Measurements from ENCODE around the gene AMOT. TPM values are rescaled to one million over a fixed set of nuclear protein-coding genes. Genes with fewer than 3 reads are reported as not detected.

The AMOT gene
- total and polyA plus RNA-seq, 2 experiments from 2014 or later = 52.1 to 93.3 TPM

GRCh38 chrX:112760697-112761096 lies 79.9 kb downstream of the AMOT start:
- Histone ChIP-seq H3K36me3 (replicated peaks; ENCODE audit: insufficient read depth, low read depth) (no peaks in the 10 kb centered on the region), H3K4me2 (no peak overlapping the region), H3K9me3 (ENCODE audit: low read depth) (no peaks in the 10 kb centered on the region), H3K9me2 (replicated peaks; ENCODE audit: insufficient read depth) (no peaks in the 10 kb centered on the region), H3K27ac (no peak overlapping the region), H2AFZ (no peak overlapping the region), H3K27me3 (no peaks in the 10 kb centered on the region), H3K4me1 (ENCODE audit: insufficient read depth) (no peaks in the 10 kb centered on the region), H3K4me3 (no peak overlapping the region), H4K20me1 (ENCODE audit: insufficient read depth, poor library complexity, severe bottlenecking) (no peaks in the 10 kb centered on the region), H3K79me2 (no peaks in the 10 kb centered on the region)
- TF ChIP-seq EZH2 (IDR thresholded peaks at IDR 0.05; ENCODE audit: borderline replicate concordance) (no peak), CTCF (IDR thresholded peaks at IDR 0.05; ENCODE audit: poor library complexity) (peak; percentile 41), EZH2phosphoT487 (IDR thresholded peaks at IDR 0.05; ENCODE audit: low read depth, severe bottlenecking, unreplicated experiment) (no peak)
- WGBS (ENCODE audit: low lambda C conversion rate, missing lambda C conversion rate) = 53% methylated on average over 2 of the region's 2 CpGs
- no peak for DNase-seq (ENCODE audit: low spot score)

- H3K79me2 ChIP-seq = no peaks in the 10 kb centered on the region
- H2AFZ ChIP-seq = no peak overlapping the region
- no peaks in the 10 kb centered on the region for H3K9me2 ChIP-seq (replicated peaks; ENCODE audit: insufficient read depth)
- no peak overlapping the region for H3K4me2 ChIP-seq
- no peak for TF ChIP-seq CTCF (IDR thresholded peaks at IDR 0.05; ENCODE audit: poor library complexity)
- TF ChIP-seq EZH2phosphoT487 (IDR thresholded peaks at IDR 0.05; ENCODE audit: low read depth, severe bottlenecking, unreplicated experiment) = no peak
- no peaks in the 10 kb centered on the region for H3K9me3 ChIP-seq (ENCODE audit: low read depth)
- WGBS (ENCODE audit: low lambda C conversion rate, missing lambda C conversion rate) = 65% methylated on average over 2 of the region's 2 CpGs
- H4K20me1 ChIP-seq (ENCODE audit: insufficient read depth, poor library complexity, severe bottlenecking) = no peaks in the 10 kb centered on the region
- no peaks in the 10 kb centered on the region for H3K4me1 ChIP-seq (ENCODE audit: insufficient read depth)
- no peaks in the 10 kb centered on the region for H3K27me3 ChIP-seq
- H3K4me3 ChIP-seq = no peak overlapping the region
- DNase-seq (ENCODE audit: low spot score) = no peak
- no peak overlapping the region for H3K27ac ChIP-seq
- H3K36me3 ChIP-seq (replicated peaks; ENCODE audit: insufficient read depth, low read depth) = no peaks in the 10 kb centered on the region
Measured at GRCh38 chrX:112759966-112760365, 80.7 kb downstream of the AMOT start.

- Histone ChIP-seq H3K9me3 (ENCODE audit: low read depth) (no peaks in the 10 kb centered on the region), H4K20me1 (ENCODE audit: insufficient read depth, poor library complexity, severe bottlenecking) (no peaks in the 10 kb centered on the region), H3K27me3 (no peaks in the 10 kb centered on the region), H3K79me2 (no peaks in the 10 kb centered on the region), H3K4me2 (no peak overlapping the region), H3K27ac (no peak overlapping the region), H2AFZ (no peak overlapping the region), H3K4me3 (no peak overlapping the region), H3K9me2 (replicated peaks; ENCODE audit: insufficient read depth) (no peaks in the 10 kb centered on the region), H3K36me3 (replicated peaks; ENCODE audit: insufficient read depth, low read depth) (no peaks in the 10 kb centered on the region), H3K4me1 (ENCODE audit: insufficient read depth) (no peaks in the 10 kb centered on the region)
- 68% methylated on average over 3 of the region's 3 CpGs for WGBS (ENCODE audit: low lambda C conversion rate, missing lambda C conversion rate)
- TF ChIP-seq EZH2phosphoT487 (IDR thresholded peaks at IDR 0.05; ENCODE audit: low read depth, severe bottlenecking, unreplicated experiment) (no peak), CTCF (IDR thresholded peaks at IDR 0.05; ENCODE audit: poor library complexity) (no peak)
- DNase-seq (ENCODE audit: low spot score) = no peak
Measured at GRCh38 chrX:112759512-112759911, 81.1 kb downstream of the AMOT start.

DNA sequence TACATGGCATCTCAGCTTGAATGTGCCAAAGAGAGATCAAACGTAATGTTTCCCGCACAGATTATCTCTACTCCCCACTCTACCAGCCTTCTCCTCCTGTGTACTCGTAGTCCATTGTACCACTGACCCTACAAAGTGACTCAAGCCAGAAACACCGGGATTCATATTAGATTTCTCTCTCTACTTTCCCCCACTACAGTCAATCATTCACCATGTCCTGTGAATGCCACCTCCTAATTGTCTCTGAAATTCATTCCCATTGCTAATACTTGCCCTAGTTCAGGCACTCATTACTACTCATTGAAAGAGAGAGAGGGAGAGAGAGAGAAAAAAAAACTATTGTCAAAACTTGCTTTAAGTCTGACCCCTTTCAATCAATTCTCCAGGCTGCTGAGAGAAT lies 82.7 kb downstream of the AMOT start:
- H3K79me2 ChIP-seq = no peaks in the 10 kb centered on the region
- H3K27me3 ChIP-seq = no peaks in the 10 kb centered on the region
- no peak overlapping the region for H3K27ac ChIP-seq
- TF ChIP-seq EZH2phosphoT487 (IDR thresholded peaks at IDR 0.05; ENCODE audit: low read depth, severe bottlenecking, unreplicated experiment) (no peak), EZH2 (IDR thresholded peaks at IDR 0.05; ENCODE audit: borderline replicate concordance) (no peak), CTCF (IDR thresholded peaks at IDR 0.05; ENCODE audit: poor library complexity) (no peak)
- 91% methylated on average over 4 of the region's 4 CpGs for WGBS (ENCODE audit: low lambda C conversion rate, missing lambda C conversion rate)
- H3K4me2 ChIP-seq = no peak overlapping the region
- H3K36me3 ChIP-seq (replicated peaks; ENCODE audit: insufficient read depth, low read depth) = no peaks in the 10 kb centered on the region
- no peaks in the 10 kb centered on the region for H3K9me3 ChIP-seq (ENCODE audit: low read depth)
- H3K4me3 ChIP-seq = no peak overlapping the region
- no peaks in the 10 kb centered on the region for H4K20me1 ChIP-seq (ENCODE audit: insufficient read depth, poor library complexity, severe bottlenecking)
- H2AFZ ChIP-seq = no peak overlapping the region
- no peaks in the 10 kb centered on the region for H3K9me2 ChIP-seq (replicated peaks; ENCODE audit: insufficient read depth)
- H3K4me1 ChIP-seq (ENCODE audit: insufficient read depth) = no peaks in the 10 kb centered on the region
- DNase-seq (ENCODE audit: low spot score) = no peak
